Activated naive CD4-positive, alpha-beta T cell treated with anti-CD3 and anti-CD28 coated beads for 36 hours (primary cell): Measurements from ENCODE around the gene CAMKK1. TPM values are rescaled to one million over a fixed set of nuclear protein-coding genes. Genes with fewer than 3 reads are reported as not detected.
"Not testable (repeated sequence)": the region's sequence is repeated elsewhere in the genome, so short reads cannot be mapped to it uniquely, and the experiment has no call there.

Experiments used
- CTCF ChIA-PET: fragments of 350-600 bp; sonication (Branson Sonifier 250); formaldehyde crosslinking; loops from one replicate; lab custom pipeline; 2021; ENCODE audit warnings: antibody characterized with exemption; lab: Charles Lee
- DNase-seq: peaks from one replicate; pipeline ENCODE4 v3.0.0-alpha.2; 2020
- H3K27ac Mint-ChIP-seq: one replicate; pipeline ENCODE4 v1.8.0; 2021; ENCODE audit warnings: mild to moderate bottlenecking, mixed read lengths
- H3K27me3 Mint-ChIP-seq: one replicate; pipeline ENCODE4 v1.8.0; 2021; ENCODE audit warnings: low read depth, mixed read lengths
- H3K36me3 Mint-ChIP-seq: one replicate; pipeline ENCODE4 v1.8.0; 2021; ENCODE audit warnings: low read depth, mixed read lengths
- H3K4me1 Mint-ChIP-seq: one replicate; pipeline ENCODE4 v1.8.0; 2021; ENCODE audit warnings: low read depth, mixed read lengths
- H3K4me3 Mint-ChIP-seq: one replicate; pipeline ENCODE4 v1.8.0; 2021; ENCODE audit warnings: mild to moderate bottlenecking, moderate library complexity, mixed read lengths
- H3K9me3 Mint-ChIP-seq: one replicate; pipeline ENCODE4 v1.8.0; 2021; ENCODE audit warnings: mixed read lengths
- intact Hi-C: fragments of 100-400 bp; cut with micrococcal nuclease; formaldehyde crosslinking; loops from one replicate; pipeline ENCODE4 v1.15.1; 2023
- total RNA-seq, 2 experiments: library from RNA; stranded (reverse); gene quantifications; one replicate each; pipeline ENCODE4 v1.2.3, GENCODE V29; 2021

Gene CAMKK1
- total RNA-seq, 2 experiments from 2014 or later = 2.4 to 2.7 TPM

GRCh38 chr17:3864534-3864933 lies 28.3 kb downstream of the CAMKK1 start:
- Mint-ChIP-seq H3K36me3 (peaks cover 13% of the 10 kb centered on the region), H3K4me3 (no peak overlapping the region), H3K4me1 (no peaks in the 10 kb centered on the region), H3K27ac (no peak overlapping the region), H3K9me3 (no peaks in the 10 kb centered on the region), H3K27me3 (no peaks in the 10 kb centered on the region)
- no peak for DNase-seq
- CTCF ChIA-PET = interaction anchor here (0.6 to 1.9 kb wide), 14 partner anchors 13 to 1191 kb away, joined by 3 to 12 read pairs (median 4); no protein-coding TSS in a partner anchor
- intact Hi-C loops = no loop called here

- H3K9me3 Mint-ChIP-seq = no peaks in the 10 kb centered on the region
- no peaks in the 10 kb centered on the region for H3K27me3 Mint-ChIP-seq
- H3K4me1 Mint-ChIP-seq = no peaks in the 10 kb centered on the region
- no peak overlapping the region for H3K27ac Mint-ChIP-seq
- CTCF ChIA-PET = interaction anchor here (0.5 to 2.0 kb wide), 9 partner anchors 16 to 164 kb away, joined by 3 to 8 read pairs (median 3); partner anchors contain the start of genes NCBP3 and P2RX1
- H3K4me3 Mint-ChIP-seq = no peak overlapping the region
- intact Hi-C loops = loop anchor here (2.0 kb wide), 1 partner anchor 49 kb away; no protein-coding TSS in a partner anchor
- H3K36me3 Mint-ChIP-seq = peaks cover 13% of the 10 kb centered on the region
- DNase-seq = no peak
Observed at GRCh38 chr17:3861761-3862681, 30.8 kb downstream of the CAMKK1 start.

- no peak overlapping the region for H3K4me3 Mint-ChIP-seq
- DNase-seq = no peak
- H3K4me1 Mint-ChIP-seq = no peaks in the 10 kb centered on the region
- CTCF ChIA-PET = interaction anchor here (0.7 to 1.5 kb wide), 5 partner anchors 16 to 214 kb away, joined by 3 to 8 read pairs (median 4); partner anchors contain the start of genes NCBP3 and P2RX1
- peaks cover 10% of the 10 kb centered on the region for H3K36me3 Mint-ChIP-seq
- intact Hi-C loops = no loop called here
- no peaks in the 10 kb centered on the region for H3K27me3 Mint-ChIP-seq
- H3K27ac Mint-ChIP-seq = no peak overlapping the region
- H3K9me3 Mint-ChIP-seq = no peaks in the 10 kb centered on the region
Observed at GRCh38 chr17:3860939-3861700, 31.7 kb downstream of the CAMKK1 start.

GRCh38 chr17:3859940-3860339 lies 32.9 kb downstream of the CAMKK1 start:
- intact Hi-C loops = no loop called here
- no peaks in the 10 kb centered on the region for H3K9me3 Mint-ChIP-seq
- H3K4me3 Mint-ChIP-seq = no peak overlapping the region
- CTCF ChIA-PET = interaction anchor here (0.6 to 1.1 kb wide), 3 partner anchors 9 to 215 kb away, joined by 3 to 5 read pairs (median 4); partner anchors contain the start of gene NCBP3
- H3K4me1 Mint-ChIP-seq = no peaks in the 10 kb centered on the region
- H3K27ac Mint-ChIP-seq = no peak overlapping the region
- peaks cover 10% of the 10 kb centered on the region for H3K36me3 Mint-ChIP-seq
- no peaks in the 10 kb centered on the region for H3K27me3 Mint-ChIP-seq
- DNase-seq = no peak

- H3K9me3 Mint-ChIP-seq = no peaks in the 10 kb centered on the region
- CTCF ChIA-PET = interaction anchor here (1.9 kb wide), 1 partner anchor 11 kb away, joined by 8 read pairs; the partner anchor contains the start of gene NCBP3
- DNase-seq = no peak
- H3K4me3 Mint-ChIP-seq = no peak overlapping the region
- H3K27ac Mint-ChIP-seq = no peak overlapping the region
- H3K36me3 Mint-ChIP-seq = peaks cover 10% of the 10 kb centered on the region
- no peaks in the 10 kb centered on the region for H3K4me1 Mint-ChIP-seq
- intact Hi-C loops = no loop called here
- no peaks in the 10 kb centered on the region for H3K27me3 Mint-ChIP-seq
Observed at GRCh38 chr17:3857261-3858105, 35.4 kb downstream of the CAMKK1 start.

- H3K36me3 Mint-ChIP-seq, CTCF ChIA-PET, H3K4me1 Mint-ChIP-seq, H3K27me3 Mint-ChIP-seq, H3K9me3 Mint-ChIP-seq, DNase-seq, H3K27ac Mint-ChIP-seq, H3K4me3 Mint-ChIP-seq, intact Hi-C loops: not testable (repeated sequence)
Observed at GRCh38 chr17:3854204-3854603, 38.6 kb downstream of the CAMKK1 start.

- Mint-ChIP-seq H3K4me3 (no peak overlapping the region), H3K27ac (no peak overlapping the region), H3K27me3 (no peaks in the 10 kb centered on the region), H3K4me1 (no peaks in the 10 kb centered on the region), H3K36me3 (no peaks in the 10 kb centered on the region), H3K9me3 (no peaks in the 10 kb centered on the region)
- no peak for DNase-seq
- intact Hi-C loops = no loop called here
- CTCF ChIA-PET = no interaction called here
Observed at GRCh38 chr17:3852561-3852960, 40.3 kb downstream of the CAMKK1 start.

- H3K27ac Mint-ChIP-seq = no peak overlapping the region
- no peaks in the 10 kb centered on the region for H3K9me3 Mint-ChIP-seq
- no peak overlapping the region for H3K4me3 Mint-ChIP-seq
- H3K36me3 Mint-ChIP-seq = no peaks in the 10 kb centered on the region
- no peaks in the 10 kb centered on the region for H3K27me3 Mint-ChIP-seq
- no peaks in the 10 kb centered on the region for H3K4me1 Mint-ChIP-seq
- CTCF ChIA-PET = no interaction called here
- no peak for DNase-seq
- intact Hi-C loops = no loop called here
Observed at GRCh38 chr17:3851461-3852100, 41.3 kb downstream of the CAMKK1 start.

GRCh38 chr17:3848229-3848835 lies 44.5 kb downstream of the CAMKK1 start:
- Mint-ChIP-seq H3K4me3 (no peak overlapping the region), H3K9me3 (no peaks in the 10 kb centered on the region), H3K27me3 (no peaks in the 10 kb centered on the region), H3K4me1 (peaks cover 20% of the 10 kb centered on the region), H3K36me3 (peaks cover 5% of the 10 kb centered on the region), H3K27ac (no peak overlapping the region)
- CTCF ChIA-PET = no interaction called here
- intact Hi-C loops = loop anchor here (5.0 kb wide), 2 partner anchors 166 to 801 kb away; no protein-coding TSS in a partner anchor
- no peak for DNase-seq

GRCh38 chr17:3847165-3847670 lies 45.6 kb downstream of the CAMKK1 start:
- DNase-seq = no peak
- Mint-ChIP-seq H3K27ac (no peak overlapping the region), H3K4me3 (no peak overlapping the region), H3K36me3 (peaks cover 5% of the 10 kb centered on the region), H3K4me1 (peaks cover 22% of the 10 kb centered on the region), H3K9me3 (no peaks in the 10 kb centered on the region), H3K27me3 (no peaks in the 10 kb centered on the region)
- CTCF ChIA-PET = interaction anchor here (0.8 to 5.5 kb wide), 8 partner anchors 16 to 228 kb away, joined by 3 to 83 read pairs (median 8); no protein-coding TSS in a partner anchor
- intact Hi-C loops = loop anchor here (2.0 to 5.0 kb wide), 3 partner anchors 118 to 800 kb away; partner anchors contain the start of gene ATP2A3
